Subcutaneous abdominal adipose tissue (tissue), 5 donors: ENCODE data around the gene CES5A.
"Not testable (repeated sequence)": the region's sequence is repeated elsewhere in the genome, so short reads cannot be mapped to it uniquely, and the experiment has no call there.

ENCODE experiments used
- H3K27ac ChIP-seq: one replicate; pipeline ENCODE4 v1.7.0; 2013; ENCODE audit warnings: low read depth, mild to moderate bottlenecking, inconsistent platforms, low read length, moderate library complexity
- H3K27me3 ChIP-seq, 5 donors: one replicate each; pipeline ENCODE4 v1.7.0; 2013; ENCODE audit warnings: low read length in 5 of 5, inconsistent platforms in 1 of 5; ENCODE audit not compliant: control insufficient read depth in 5 of 5, insufficient read depth in 4 of 5
- H3K36me3 ChIP-seq, 5 donors: one replicate each; pipeline ENCODE4 v1.7.0; 2013; ENCODE audit warnings: low read length in 5 of 5; ENCODE audit not compliant: control insufficient read depth in 5 of 5, insufficient read depth in 5 of 5
- H3K4me1 ChIP-seq, 5 donors: one replicate each; pipeline ENCODE4 v1.7.0; 2013; ENCODE audit warnings: low read length in 5 of 5, mild to moderate bottlenecking in 3 of 5, moderate library complexity in 1 of 5; ENCODE audit not compliant: control insufficient read depth in 5 of 5, insufficient read depth in 5 of 5
- H3K4me3 ChIP-seq, 5 donors: one replicate each; pipeline ENCODE4 v1.7.0; 2013; ENCODE audit warnings: low read length in 5 of 5, low read depth in 1 of 5
- H3K9ac ChIP-seq, 5 donors: one replicate each; pipeline ENCODE4 v1.7.0; 2013; ENCODE audit warnings: low read length in 5 of 5, mild to moderate bottlenecking in 4 of 5, moderate library complexity in 3 of 5
- H3K9me3 ChIP-seq, 5 donors: one replicate each; pipeline ENCODE4 v1.7.0; 2013; ENCODE audit warnings: low read length in 5 of 5; ENCODE audit not compliant: control insufficient read depth in 5 of 5
- donor health status: healthy.
- donor health status: healthy.
- donor health status: healthy.
- donor health status: healthy.
- donor health status: healthy.

The CES5A gene

GRCh38 chr16:55832773-55833691 lies 42.1 kb downstream of the CES5A start, which contains the start of gene CES1:
TSS of gene CES1 (minus strand) at chr16:55833096. CDS start at chr16:55833055, 41 bp downstream.
- peak within 1 kb of the TSS; percentile 54 to 71 (median 62) for H3K4me3 ChIP-seq
- H3K36me3 ChIP-seq = peaks cover 0 to 3% (median 1%) of the 10 kb centered on the region in 5 donors
- H3K9me3 ChIP-seq = no peaks in the 10 kb centered on the region
- H3K27ac ChIP-seq = peak within 1 kb of the TSS; percentile 74
- H3K4me1 ChIP-seq = peaks cover 5 to 49% (median 29%) of the 10 kb centered on the region in 5 donors
- peak within 1 kb of the TSS in 3 of 5 donors; percentile 31 to 46 (median 38) for H3K9ac ChIP-seq
- H3K27me3 ChIP-seq = no peaks in the 10 kb centered on the region

- H3K4me3 ChIP-seq = peak overlapping the region; percentile 54 to 71 (median 62)
- peaks cover 5 to 55% (median 29%) of the 10 kb centered on the region in 5 donors for H3K4me1 ChIP-seq
- H3K27me3 ChIP-seq = no peaks in the 10 kb centered on the region
- H3K36me3 ChIP-seq = peaks cover 0 to 4% (median 3%) of the 10 kb centered on the region in 5 donors
- peak overlapping the region; percentile 74 for H3K27ac ChIP-seq
- no peaks in the 10 kb centered on the region for H3K9me3 ChIP-seq
- H3K9ac ChIP-seq = peak overlapping the region in 3 of 5 donors; percentile 31 to 46 (median 38)
Measured at GRCh38 chr16:55832425-55832772, 42.8 kb downstream of the CES5A start.

- Histone ChIP-seq H3K9ac (peak overlapping the region in 1 of 5 donors; percentile 13), H3K27ac (no peak overlapping the region), H3K4me3 (peak overlapping the region in 1 of 5 donors; percentile 11), H3K4me1 (peaks cover 2 to 44% (median 18%) of the 10 kb centered on the region in 5 donors), H3K27me3 (no peaks in the 10 kb centered on the region), H3K9me3 (no peaks in the 10 kb centered on the region), H3K36me3 (peaks cover 0 to 10% (median 4%) of the 10 kb centered on the region in 5 donors)
Measured at GRCh38 chr16:55830658-55831294, 44.4 kb downstream of the CES5A start.

- H3K4me3 ChIP-seq, H3K27me3 ChIP-seq, H3K9me3 ChIP-seq, H3K9ac ChIP-seq, H3K27ac ChIP-seq: not testable (repeated sequence)
- H3K4me1 ChIP-seq = peaks cover 0 to 37% (median 14%) of the 10 kb centered on the region in 5 donors
- H3K36me3 ChIP-seq = peaks cover 0 to 24% (median 10%) of the 10 kb centered on the region in 5 donors
Measured at GRCh38 chr16:55829232-55829631, 45.9 kb downstream of the CES5A start.

DNA sequence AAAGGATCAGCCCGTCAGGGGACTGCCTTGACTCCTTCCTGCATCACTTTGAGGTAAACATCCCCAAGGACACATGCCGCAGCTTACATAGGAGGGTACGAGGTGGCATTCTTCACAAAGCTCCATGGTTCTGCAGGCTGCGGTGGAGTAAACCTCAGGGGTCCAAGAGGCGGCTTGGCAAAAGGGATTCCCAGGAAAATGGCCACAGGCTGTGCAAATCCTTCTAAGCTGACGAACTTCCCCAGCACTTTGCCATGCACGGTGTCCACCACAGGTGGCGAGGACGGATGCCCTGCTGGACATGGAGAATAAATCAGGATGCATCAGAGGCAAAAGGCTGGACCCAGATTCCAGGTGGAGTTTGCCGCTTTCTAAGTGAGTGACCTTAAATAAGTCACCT lies 46.5 kb downstream of the CES5A start:
- no peak overlapping the region for H3K27ac ChIP-seq
- H3K4me3 ChIP-seq = no peak overlapping the region
- peaks cover 0 to 24% (median 10%) of the 10 kb centered on the region in 5 donors for H3K36me3 ChIP-seq
- no peaks in the 10 kb centered on the region for H3K27me3 ChIP-seq
- H3K9me3 ChIP-seq = no peaks in the 10 kb centered on the region
- H3K4me1 ChIP-seq = peaks cover 0 to 37% (median 14%) of the 10 kb centered on the region in 5 donors
- no peak overlapping the region for H3K9ac ChIP-seq

DNA sequence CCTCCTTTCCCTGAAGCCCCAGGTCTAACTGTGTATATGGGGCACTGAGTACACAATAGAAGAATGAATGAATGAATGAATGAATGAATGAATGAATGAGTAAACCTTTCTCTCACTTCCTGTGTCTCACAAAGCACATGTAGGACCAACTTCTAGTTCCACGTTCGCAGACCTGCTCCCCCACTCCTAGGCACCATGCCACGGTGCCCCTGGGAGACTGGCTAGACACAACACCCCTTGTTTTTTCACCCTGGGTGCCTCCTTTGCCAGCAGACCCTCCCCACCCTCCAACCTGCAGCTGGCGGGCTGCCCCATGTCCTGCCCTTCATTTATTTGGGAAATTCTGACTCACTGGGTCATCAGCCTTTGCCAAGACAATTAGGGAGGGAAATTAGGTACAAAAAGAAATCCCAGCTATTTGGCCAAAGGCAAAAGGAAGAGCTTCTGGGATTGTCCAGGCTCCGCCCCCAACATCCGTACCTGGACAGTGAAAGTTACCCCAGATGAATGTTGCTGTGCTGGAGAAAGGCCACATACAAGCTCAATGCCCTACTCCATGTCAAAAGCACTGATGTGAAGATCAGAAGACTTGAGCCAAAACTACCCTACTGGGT lies 50.0 kb downstream of the CES5A start:
- Histone ChIP-seq H3K27me3 (peaks cover 0 to 3% (median 0%) of the 10 kb centered on the region in 5 donors), H3K9me3 (no peaks in the 10 kb centered on the region), H3K27ac (no peak overlapping the region), H3K36me3 (peaks cover 7 to 50% (median 37%) of the 10 kb centered on the region in 5 donors), H3K4me3 (no peak overlapping the region), H3K4me1 (peaks cover 0 to 12% (median 0%) of the 10 kb centered on the region in 5 donors), H3K9ac (no peak overlapping the region)

DNA sequence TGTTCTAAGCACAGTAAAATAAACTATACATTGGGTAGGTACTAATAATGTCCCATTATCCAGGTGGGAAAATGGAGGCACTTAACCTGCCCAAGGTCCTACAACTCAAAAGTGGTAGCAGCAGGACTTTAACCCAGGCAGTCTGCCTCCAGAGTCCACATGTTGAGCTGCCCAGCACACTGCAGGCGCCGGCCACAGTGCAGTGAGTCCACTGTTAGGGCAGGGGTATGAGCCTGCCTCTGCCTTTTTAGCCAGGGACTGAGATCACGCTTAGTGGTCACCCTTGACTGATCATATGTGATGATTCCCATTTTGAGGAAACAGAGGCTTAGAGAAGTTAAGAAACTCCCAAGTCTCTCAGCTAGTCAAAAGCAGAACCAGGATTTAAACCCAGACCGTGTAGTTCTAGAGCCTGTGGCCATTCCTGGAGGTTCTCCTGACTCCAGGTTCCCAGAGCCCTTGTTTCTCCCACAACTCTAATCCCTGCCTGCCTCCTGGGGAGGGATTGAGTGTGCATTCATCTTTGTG lies 50.6 kb downstream of the CES5A start:
- Histone ChIP-seq H3K9me3 (no peaks in the 10 kb centered on the region), H3K4me3 (no peak overlapping the region), H3K27me3 (peaks cover 0 to 3% (median 0%) of the 10 kb centered on the region in 5 donors), H3K4me1 (peaks cover 0 to 12% (median 0%) of the 10 kb centered on the region in 5 donors), H3K9ac (no peak overlapping the region), H3K27ac (no peak overlapping the region), H3K36me3 (peaks cover 7 to 55% (median 42%) of the 10 kb centered on the region in 5 donors)

- Histone ChIP-seq H3K4me3 (no peak overlapping the region), H3K27ac (no peak overlapping the region), H3K27me3 (peaks cover 0 to 3% (median 0%) of the 10 kb centered on the region in 5 donors), H3K9ac (no peak overlapping the region), H3K36me3 (peaks cover 10 to 63% (median 52%) of the 10 kb centered on the region in 5 donors), H3K9me3 (no peaks in the 10 kb centered on the region), H3K4me1 (no peaks in the 10 kb centered on the region)
Measured at GRCh38 chr16:55822280-55822810, 52.8 kb downstream of the CES5A start.

- H3K36me3 ChIP-seq = peaks cover 9 to 69% (median 57%) of the 10 kb centered on the region in 5 donors
- no peaks in the 10 kb centered on the region for H3K9me3 ChIP-seq
- no peak overlapping the region for H3K27ac ChIP-seq
- peaks cover 0 to 4% (median 0%) of the 10 kb centered on the region in 5 donors for H3K4me1 ChIP-seq
- no peak overlapping the region for H3K9ac ChIP-seq
- H3K4me3 ChIP-seq = no peak overlapping the region
- peaks cover 0 to 3% (median 0%) of the 10 kb centered on the region in 5 donors for H3K27me3 ChIP-seq
Measured at GRCh38 chr16:55821210-55821609, 54.0 kb downstream of the CES5A start.
